Measurements from ENCODE around the gene CTSW.
"Not testable (repeated sequence)": the region's sequence is repeated elsewhere in the genome, so short reads cannot be mapped to it uniquely, and the experiment has no call there.

Gene CTSW

DNA sequence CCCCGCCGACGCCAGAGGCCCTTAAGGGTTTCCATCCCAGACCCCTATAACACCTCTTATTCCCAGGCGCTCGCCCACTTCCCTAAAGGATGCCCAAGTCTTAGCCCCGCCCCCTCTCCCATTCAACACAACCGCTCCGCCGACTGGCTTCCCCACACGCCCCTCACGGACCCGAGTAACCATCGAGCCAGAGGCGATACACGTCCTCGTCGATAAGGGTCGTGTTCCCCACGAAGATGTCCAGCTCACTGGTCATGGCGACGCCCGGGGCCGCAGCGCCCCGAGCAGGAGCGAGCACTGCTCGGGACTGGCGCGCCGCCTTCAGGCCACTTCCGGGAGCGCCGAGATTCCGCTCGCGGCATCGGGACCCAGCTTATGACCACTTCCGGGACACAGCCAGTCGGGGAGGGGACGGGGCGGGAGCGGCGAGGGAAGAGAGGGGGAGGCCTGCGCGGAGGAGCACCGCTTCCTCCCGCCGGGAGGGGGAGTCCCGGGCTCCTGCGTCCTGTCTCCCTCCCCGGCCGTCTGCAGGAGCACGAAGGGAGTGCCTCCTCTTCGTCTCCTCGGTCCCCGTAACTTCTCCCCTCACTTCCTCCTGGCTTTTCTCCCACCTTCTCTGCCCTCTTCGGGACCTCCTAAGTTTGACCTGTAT, 8.7 kb downstream of the CTSW start, which contains the start of gene FIBP:
Gene FIBP, minus strand, starts transcription at position 309 of the 652 bp plus-strand sequence. Its CDS starts 53 bp downstream, at position 256.
- H3K36me3 ChIP-seq (ENCODE audit: insufficient read depth): no peaks in the 10 kb centered on the region
- peaks cover 53% of the 10 kb centered on the region for H3K4me1 ChIP-seq (ENCODE audit: low read depth, poor library complexity, severe bottlenecking)
- H3K27me3 ChIP-seq (ENCODE audit: insufficient read depth, low read depth): no peaks in the 10 kb centered on the region
- peak within 1 kb of the TSS; percentile 54 for H3K9ac ChIP-seq
- no peak within 1 kb of the TSS for H3K4me3 ChIP-seq (IDR thresholded peaks at IDR 0.05; ENCODE audit: insufficient read depth, low read depth, low read length)
- peak within 1 kb of the TSS; percentile 89 for H2AFZ ChIP-seq (ENCODE audit: low read depth)
- H3K79me2 ChIP-seq (ENCODE audit: insufficient read depth, low read depth): peaks cover 25% of the 10 kb centered on the region
- TF ChIP-seq, protein P1, sequence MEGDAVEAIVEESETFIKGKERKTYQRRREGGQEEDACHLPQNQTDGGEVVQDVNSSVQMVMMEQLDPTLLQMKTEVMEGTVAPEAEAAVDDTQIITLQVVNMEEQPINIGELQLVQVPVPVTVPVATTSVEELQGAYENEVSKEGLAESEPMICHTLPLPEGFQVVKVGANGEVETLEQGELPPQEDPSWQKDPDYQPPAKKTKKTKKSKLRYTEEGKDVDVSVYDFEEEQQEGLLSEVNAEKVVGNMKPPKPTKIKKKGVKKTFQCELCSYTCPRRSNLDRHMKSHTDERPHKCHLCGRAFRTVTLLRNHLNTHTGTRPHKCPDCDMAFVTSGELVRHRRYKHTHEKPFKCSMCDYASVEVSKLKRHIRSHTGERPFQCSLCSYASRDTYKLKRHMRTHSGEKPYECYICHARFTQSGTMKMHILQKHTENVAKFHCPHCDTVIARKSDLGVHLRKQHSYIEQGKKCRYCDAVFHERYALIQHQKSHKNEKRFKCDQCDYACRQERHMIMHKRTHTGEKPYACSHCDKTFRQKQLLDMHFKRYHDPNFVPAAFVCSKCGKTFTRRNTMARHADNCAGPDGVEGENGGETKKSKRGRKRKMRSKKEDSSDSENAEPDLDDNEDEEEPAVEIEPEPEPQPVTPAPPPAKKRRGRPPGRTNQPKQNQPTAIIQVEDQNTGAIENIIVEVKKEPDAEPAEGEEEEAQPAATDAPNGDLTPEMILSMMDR (conservative IDR thresholded peaks at IDR 0.05; ENCODE audit: low read depth, low read length): peak; percentile 86
- no peaks in the 10 kb centered on the region for H4K20me1 ChIP-seq (ENCODE audit: insufficient read depth)
- H3K27ac ChIP-seq: peak within 1 kb of the TSS; percentile 49; the same call in 1 of the 2 replicates
- peak within 1 kb of the TSS; percentile 98 for H3K4me2 ChIP-seq

DNA sequence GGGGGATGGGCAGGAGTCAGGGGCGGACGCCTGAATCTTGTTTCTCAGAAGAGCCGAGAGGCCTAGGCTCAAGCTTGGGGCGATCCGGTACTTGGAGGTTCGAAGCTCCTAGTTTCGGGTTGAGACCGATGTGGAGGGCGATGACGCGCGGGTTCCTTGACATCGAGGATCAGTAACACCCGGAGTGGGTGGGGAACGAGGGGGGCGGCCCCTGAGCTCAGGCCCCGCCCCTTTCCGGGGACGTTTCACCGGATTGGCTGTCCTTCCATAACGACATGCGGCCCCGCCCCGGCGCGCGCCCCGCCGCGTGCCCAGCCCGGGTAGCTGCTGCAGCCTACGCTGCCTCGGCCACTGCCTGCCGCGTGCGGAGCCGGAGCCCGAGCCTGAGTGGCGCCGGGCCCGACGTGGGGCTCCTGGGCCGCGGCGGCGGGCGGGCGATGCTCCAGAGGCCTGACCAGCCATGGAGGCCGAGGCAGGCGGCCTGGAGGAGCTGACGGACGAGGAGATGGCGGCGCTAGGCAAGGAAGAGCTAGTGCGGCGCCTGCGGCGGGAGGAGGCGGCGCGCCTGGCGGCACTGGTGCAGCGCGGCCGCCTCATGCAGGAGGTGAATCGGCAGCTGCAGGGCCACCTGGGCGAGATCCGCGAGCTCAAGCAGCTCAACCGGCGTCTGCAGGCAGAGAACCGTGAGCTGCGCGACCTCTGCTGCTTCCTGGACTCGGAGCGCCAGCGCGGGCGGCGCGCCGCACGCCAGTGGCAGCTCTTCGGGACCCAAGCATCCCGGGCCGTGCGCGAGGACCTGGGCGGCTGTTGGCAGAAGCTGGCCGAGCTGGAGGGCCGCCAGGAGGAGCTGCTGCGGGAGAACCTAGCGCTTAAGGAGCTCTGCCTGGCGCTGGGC, 10.9 kb downstream of the CTSW start, which contains the start of gene CCDC85B:
Gene CCDC85B, plus strand, starts transcription at position 350 of the 895 bp plus-strand sequence. Its CDS starts 111 bp downstream, at position 461.
- H3K4me2 ChIP-seq: peak within 1 kb of the TSS; percentile 98
- no peaks in the 10 kb centered on the region for H3K36me3 ChIP-seq (ENCODE audit: insufficient read depth)
- TF ChIP-seq, protein P1 (conservative IDR thresholded peaks at IDR 0.05; ENCODE audit: low read depth, low read length): no peak; the same call in 1 of the 2 replicates
- peaks cover 25% of the 10 kb centered on the region for H3K79me2 ChIP-seq (ENCODE audit: insufficient read depth, low read depth)
- H3K4me3 ChIP-seq (IDR thresholded peaks at IDR 0.05; ENCODE audit: insufficient read depth, low read depth, low read length): no peak within 1 kb of the TSS
- peak within 1 kb of the TSS; percentile 95 for H3K9ac ChIP-seq
- H2AFZ ChIP-seq (ENCODE audit: low read depth): peak within 1 kb of the TSS; percentile 89
- peaks cover 40% of the 10 kb centered on the region for H3K4me1 ChIP-seq (ENCODE audit: low read depth, poor library complexity, severe bottlenecking)
- no peaks in the 10 kb centered on the region for H4K20me1 ChIP-seq (ENCODE audit: insufficient read depth)
- H3K27me3 ChIP-seq (ENCODE audit: insufficient read depth, low read depth): no peaks in the 10 kb centered on the region
- H3K27ac ChIP-seq: peak within 1 kb of the TSS; percentile 86

DNA sequence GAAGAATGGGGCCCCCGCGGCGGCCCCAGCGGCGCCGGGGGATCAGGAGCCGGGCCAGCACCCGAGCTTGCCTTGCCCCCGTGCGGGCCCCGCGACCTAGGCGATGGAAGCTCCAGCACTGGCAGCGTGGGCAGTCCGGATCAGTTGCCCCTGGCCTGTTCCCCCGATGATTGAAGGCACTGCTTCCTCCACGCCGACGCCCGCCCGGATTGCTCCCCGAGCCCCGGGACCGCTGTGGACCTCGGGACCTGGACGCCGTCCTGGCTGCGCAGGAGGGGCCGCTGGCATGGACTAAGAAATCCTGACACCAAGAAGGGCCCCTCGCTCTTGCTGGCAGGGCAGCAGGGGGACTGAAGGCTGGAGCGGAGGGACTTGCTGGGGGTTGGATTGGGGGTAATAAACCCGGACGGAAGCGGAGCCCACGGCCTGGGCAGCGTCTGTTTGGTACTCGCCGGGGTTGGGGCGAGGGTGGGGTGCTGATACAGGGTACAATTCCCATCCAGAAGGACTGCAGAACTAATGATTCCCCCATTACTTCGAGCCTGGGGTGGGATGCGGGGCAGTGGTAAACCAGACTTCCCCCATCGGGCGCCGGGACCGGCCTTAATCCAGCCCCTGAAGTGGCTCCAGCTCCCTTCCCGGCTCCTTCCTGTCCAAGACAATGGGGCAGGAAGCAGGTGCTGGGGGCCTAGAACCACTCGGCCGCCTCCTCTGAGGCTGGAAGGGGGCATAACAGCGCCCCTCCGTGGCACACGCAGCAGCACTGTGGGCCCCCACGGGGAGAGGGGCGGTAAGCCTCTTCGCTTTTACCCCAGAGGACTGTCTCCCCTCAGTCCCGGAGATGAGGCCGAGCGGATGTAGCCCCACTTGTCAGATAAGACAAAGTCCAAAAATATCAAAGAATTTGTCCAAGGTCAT, 11.8 kb downstream of the CTSW start:
- Histone ChIP-seq H2AFZ (ENCODE audit: low read depth) (no peak overlapping the region), H3K36me3 (ENCODE audit: insufficient read depth) (no peaks in the 10 kb centered on the region), H3K9ac (peak overlapping the region; percentile 95), H3K79me2 (ENCODE audit: insufficient read depth, low read depth) (peaks cover 25% of the 10 kb centered on the region), H3K4me1 (ENCODE audit: low read depth, poor library complexity, severe bottlenecking) (peaks cover 40% of the 10 kb centered on the region), H4K20me1 (ENCODE audit: insufficient read depth) (no peaks in the 10 kb centered on the region), H3K27ac (peak overlapping the region; percentile 86), H3K4me2 (peak overlapping the region; percentile 95), H3K27me3 (ENCODE audit: insufficient read depth, low read depth) (no peaks in the 10 kb centered on the region), H3K4me3 (IDR thresholded peaks at IDR 0.05; ENCODE audit: insufficient read depth, low read depth, low read length) (no peak overlapping the region)
- TF ChIP-seq, protein P1 (conservative IDR thresholded peaks at IDR 0.05; ENCODE audit: low read depth, low read length): no peak

DNA sequence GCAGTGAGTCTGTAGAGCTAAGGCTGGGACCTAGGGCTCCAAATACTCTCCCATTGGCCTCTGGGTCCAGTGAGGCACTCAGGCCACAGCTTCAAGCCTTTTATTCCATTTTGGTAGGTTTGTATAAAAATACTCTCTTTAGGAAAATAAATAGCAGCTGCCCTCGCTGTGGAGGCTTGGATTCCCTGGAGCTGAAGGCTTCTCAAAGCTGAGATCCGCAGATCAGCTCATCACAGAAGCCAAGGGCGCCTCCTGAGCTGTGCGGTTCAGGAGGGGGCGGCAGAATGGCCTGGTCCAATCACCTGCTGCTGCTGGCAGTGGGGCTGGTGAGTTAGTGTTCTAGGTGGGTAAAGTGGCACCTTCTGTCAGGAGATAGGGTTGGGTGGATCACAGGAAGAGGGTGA, 12.5 kb downstream of the CTSW start:
- not testable (repeated sequence) for H3K36me3 ChIP-seq (ENCODE audit: insufficient read depth); H3K4me3 ChIP-seq (IDR thresholded peaks at IDR 0.05; ENCODE audit: insufficient read depth, low read depth, low read length); H4K20me1 ChIP-seq (ENCODE audit: insufficient read depth); H3K27me3 ChIP-seq (ENCODE audit: insufficient read depth, low read depth); H2AFZ ChIP-seq (ENCODE audit: low read depth)
- H3K4me2 ChIP-seq: peak overlapping the region; percentile 95
- H3K9ac ChIP-seq: peak overlapping the region; percentile 95; the same call in 1 of the 2 replicates
- peak overlapping the region; percentile 86; the same call in 1 of the 2 replicates for H3K27ac ChIP-seq
- H3K4me1 ChIP-seq (ENCODE audit: low read depth, poor library complexity, severe bottlenecking): peaks cover 36% of the 10 kb centered on the region
- H3K79me2 ChIP-seq (ENCODE audit: insufficient read depth, low read depth): peaks cover 25% of the 10 kb centered on the region
